PC-3 (cell line): ENCODE results near the gene MEDAG.

Source experiments
- EZH2 ChIP-seq: fragments of 300-600 bp; sonication (generic); IDR thresholded peaks from one replicate; pipeline ENCODE4 v1.6.1; 2017; ENCODE audit warnings: antibody characterized with exemption, mild to moderate bottlenecking, low read length; ENCODE audit not compliant: unreplicated experiment
- EZH2phosphoT487 ChIP-seq: fragments of 300-600 bp; sonication (generic); IDR thresholded peaks from 2 replicates; pipeline ENCODE4 v1.6.1; 2018; ENCODE audit warnings: mild to moderate bottlenecking, antibody characterized with exemption, low read length, borderline replicate concordance
- TF ChIP-seq, protein P1 (sequence below): fragments of 300-600 bp; sonication (generic); conservative IDR thresholded peaks from 2 replicates; pipeline ENCODE4 v1.5.1; 2017; ENCODE audit warnings: antibody characterized with exemption, low read depth, mild to moderate bottlenecking, low read length

DNA sequence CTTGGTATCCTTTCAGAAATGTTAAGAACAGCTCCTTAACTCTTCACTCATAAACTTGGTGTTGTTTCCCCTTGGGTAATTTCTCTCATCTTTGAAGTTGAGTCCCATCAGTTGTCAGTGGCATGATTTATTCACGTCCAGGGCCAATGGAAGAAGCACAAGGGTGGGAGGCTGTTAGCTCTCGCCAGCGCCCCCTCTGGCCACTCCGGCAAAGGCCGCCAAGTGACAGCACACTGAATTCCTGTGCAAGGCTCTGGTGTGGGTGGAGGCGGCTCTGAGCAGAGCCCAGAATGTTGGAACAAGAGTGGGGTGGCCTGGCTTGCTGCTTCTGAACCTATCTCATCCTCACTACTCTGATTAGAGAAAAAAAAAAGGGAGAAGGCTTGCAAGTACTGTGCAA is 13.1 kb upstream of the MEDAG start:
- TF ChIP-seq, protein P1, sequence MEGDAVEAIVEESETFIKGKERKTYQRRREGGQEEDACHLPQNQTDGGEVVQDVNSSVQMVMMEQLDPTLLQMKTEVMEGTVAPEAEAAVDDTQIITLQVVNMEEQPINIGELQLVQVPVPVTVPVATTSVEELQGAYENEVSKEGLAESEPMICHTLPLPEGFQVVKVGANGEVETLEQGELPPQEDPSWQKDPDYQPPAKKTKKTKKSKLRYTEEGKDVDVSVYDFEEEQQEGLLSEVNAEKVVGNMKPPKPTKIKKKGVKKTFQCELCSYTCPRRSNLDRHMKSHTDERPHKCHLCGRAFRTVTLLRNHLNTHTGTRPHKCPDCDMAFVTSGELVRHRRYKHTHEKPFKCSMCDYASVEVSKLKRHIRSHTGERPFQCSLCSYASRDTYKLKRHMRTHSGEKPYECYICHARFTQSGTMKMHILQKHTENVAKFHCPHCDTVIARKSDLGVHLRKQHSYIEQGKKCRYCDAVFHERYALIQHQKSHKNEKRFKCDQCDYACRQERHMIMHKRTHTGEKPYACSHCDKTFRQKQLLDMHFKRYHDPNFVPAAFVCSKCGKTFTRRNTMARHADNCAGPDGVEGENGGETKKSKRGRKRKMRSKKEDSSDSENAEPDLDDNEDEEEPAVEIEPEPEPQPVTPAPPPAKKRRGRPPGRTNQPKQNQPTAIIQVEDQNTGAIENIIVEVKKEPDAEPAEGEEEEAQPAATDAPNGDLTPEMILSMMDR = peak; percentile 65
- TF ChIP-seq EZH2 (no peak), EZH2phosphoT487 (no peak)
